H1 (cell line): ENCODE results near the gene CTDSP1. TPM values are rescaled to one million over a fixed set of nuclear protein-coding genes. Genes with fewer than 3 reads are reported as not detected.

ENCODE experiments used
- CTCF ChIA-PET: fragments of 300-600 bp; sonication (Branson Sonifier 250); formaldehyde crosslinking; loops from one replicate; lab custom pipeline; 2021; ENCODE audit not compliant: partially characterized antibody; lab: Charles Lee
- POLR2A ChIA-PET: fragments of 300-600 bp; sonication (Branson Sonifier 250); formaldehyde crosslinking; loops from one replicate; lab custom pipeline; 2021; ENCODE audit warnings: inconsistent platforms; ENCODE audit not compliant: partially characterized antibody; lab: Charles Lee
- DNase-seq, 2 experiments: peaks; one replicate each; pipeline versions ENCODE4 v3.0.0 to v3.0.0-alpha.2; 2010 to 2022; ENCODE audit warnings: low spot score in 2 of 2, low read depth in 1 of 2, mixed read lengths in 1 of 2
- FAIRE-seq: peaks from 2 replicates; lab custom pipeline; 2011; peaks lifted over from hg19 to GRCh38; lab: Jason Lieb, UNC
- H2AFZ ChIP-seq: 2 replicates; pipeline ENCODE4 v1.8.1; 2012; ENCODE audit warnings: low read length, inconsistent platforms
- H2AK5ac ChIP-seq: 2 replicates; pipeline ENCODE4 v1.6.1; 2013; ENCODE audit warnings: low read depth, low read length
- H2BK120ac ChIP-seq: replicated peaks from 2 replicates; pipeline ENCODE3; 2013; ENCODE audit warnings: low read depth, low read length, inconsistent platforms
- H2BK12ac ChIP-seq: 2 replicates; pipeline ENCODE4 v1.6.1; 2013; ENCODE audit warnings: low read depth, low read length
- H2BK15ac ChIP-seq: 2 replicates; pipeline ENCODE4 v1.6.1; 2013; ENCODE audit warnings: low read length
- H2BK20ac ChIP-seq: 2 replicates; pipeline ENCODE4 v1.6.1; 2013; ENCODE audit warnings: low read length
- H2BK5ac ChIP-seq: 2 replicates; pipeline ENCODE4 v1.6.1; 2013; ENCODE audit warnings: low read depth, low read length
- H3K14ac ChIP-seq: 2 replicates; pipeline ENCODE4 v1.6.1; 2013; ENCODE audit warnings: inconsistent platforms; ENCODE audit not compliant: insufficient read length
- H3K18ac ChIP-seq: 2 replicates; pipeline ENCODE4 v1.6.1; 2013; ENCODE audit warnings: low read length; ENCODE audit errors: extremely low read depth
- H3K23ac ChIP-seq: 2 replicates; pipeline ENCODE4 v1.6.1; 2013; ENCODE audit warnings: inconsistent platforms; ENCODE audit not compliant: insufficient read length
- H3K23me2 ChIP-seq: 2 replicates; pipeline ENCODE4 v1.6.1; 2013; ENCODE audit warnings: low read depth, low read length
- H3K27ac ChIP-seq: 2 replicates; pipeline ENCODE4 v1.6.1; 2011; ENCODE audit warnings: low read depth, low read length, inconsistent platforms
- H3K27me3 ChIP-seq, 4 experiments: replicated peaks in 1 of 4; 1 replicate in 1 of 4; 2 replicates in 3 of 4; pipeline versions ENCODE4 v1.6.1 to v1.8.1; 2011 to 2013; ENCODE audit warnings: low read length in 3 of 4, mild to moderate bottlenecking in 3 of 4, inconsistent platforms in 2 of 4, mixed read lengths in 2 of 4, moderate library complexity in 1 of 4; ENCODE audit not compliant: control insufficient read depth in 3 of 4, insufficient read depth in 3 of 4; ENCODE audit errors: extremely low read depth in 1 of 4
- H3K36me3 ChIP-seq, 4 experiments: 2 replicates each; pipeline versions ENCODE4 v1.6.1 to v1.8.1; 2011 to 2013; ENCODE audit warnings: mild to moderate bottlenecking in 4 of 4, low read length in 3 of 4, moderate library complexity in 2 of 4, control low read depth in 1 of 4, inconsistent platforms in 1 of 4; ENCODE audit not compliant: insufficient read depth in 4 of 4, control insufficient read depth in 2 of 4
- H3K4ac ChIP-seq: replicated peaks from 2 replicates; pipeline ENCODE3; 2013; ENCODE audit warnings: low read length, low read depth, mixed read lengths, inconsistent platforms; ENCODE audit not compliant: insufficient read length
- H3K4me1 ChIP-seq, 4 experiments: replicated peaks in 1 of 4; 1 replicate in 1 of 4; 2 replicates in 3 of 4; pipeline versions ENCODE4 v1.6.1 to v1.8.1; 2011 to 2013; ENCODE audit warnings: low read length in 3 of 4, inconsistent platforms in 2 of 4, mixed read lengths in 1 of 4; ENCODE audit not compliant: insufficient read depth in 4 of 4, control insufficient read depth in 3 of 4
- H3K4me2 ChIP-seq, 2 experiments: 2 replicates each; pipeline versions ENCODE4 v1.6.1 to v1.8.1; 2011 to 2013; ENCODE audit warnings: low read depth in 2 of 2, low read length in 2 of 2, control low read depth in 1 of 2, inconsistent platforms in 1 of 2, mild to moderate bottlenecking in 1 of 2; ENCODE audit not compliant: insufficient read depth in 1 of 2
- H3K4me3 ChIP-seq, 4 experiments: fragments of 200-600, 300-600 bp in 1 of 4; sonication (generic), shearing (Covaris generic), sonication (Bioruptor Twin) in 1 of 4; 2 replicates each; pipeline versions ENCODE4 v1.5.1 to v1.8.1; 2011 to 2016; ENCODE audit warnings: low read length in 4 of 4, low read depth in 3 of 4, control low read depth in 2 of 4, inconsistent platforms in 2 of 4, mild to moderate bottlenecking in 2 of 4, mixed read lengths in 1 of 4, moderate library complexity in 1 of 4; ENCODE audit not compliant: insufficient read depth in 2 of 4; ENCODE audit errors: extremely low read depth in 1 of 4
- H3K56ac ChIP-seq: replicated peaks from 2 replicates; pipeline ENCODE3; 2013; ENCODE audit warnings: low read depth, mild to moderate bottlenecking, mixed read lengths, low read length, inconsistent platforms; ENCODE audit not compliant: insufficient read length
- H3K79me1 ChIP-seq: 2 replicates; pipeline ENCODE4 v1.6.1; 2013; ENCODE audit warnings: low read depth, low read length, control low read depth
- H3K79me2 ChIP-seq, 2 experiments: 2 replicates each; pipeline versions ENCODE4 v1.6.1 to v1.8.1; 2012 to 2013; ENCODE audit warnings: low read length in 2 of 2, mild to moderate bottlenecking in 2 of 2, inconsistent platforms in 1 of 2; ENCODE audit not compliant: insufficient read depth in 2 of 2, control insufficient read depth in 1 of 2
- H3K9ac ChIP-seq, 4 experiments: replicated peaks in 1 of 4; 1 replicate in 1 of 4; 2 replicates in 3 of 4; pipeline versions ENCODE4 v1.6.1 to v1.8.1; 2011 to 2013; ENCODE audit warnings: low read depth in 3 of 4, low read length in 3 of 4, control low read depth in 2 of 4, mild to moderate bottlenecking in 2 of 4, moderate library complexity in 2 of 4, inconsistent platforms in 1 of 4; ENCODE audit errors: extremely low read depth in 1 of 4
- H3K9me3 ChIP-seq, 2 experiments: 2 replicates each; pipeline versions ENCODE4 v1.6.1 to v1.8.1; 2012 to 2013; ENCODE audit warnings: mild to moderate bottlenecking in 2 of 2, moderate library complexity in 2 of 2, control low read depth in 1 of 2, inconsistent platforms in 1 of 2, low read depth in 1 of 2, low read length in 1 of 2, mixed read lengths in 1 of 2; ENCODE audit not compliant: insufficient read depth in 2 of 2
- H4K20me1 ChIP-seq, 2 experiments: replicated peaks in 1 of 2; 2 replicates each; pipeline versions ENCODE3 to v1.8.1; 2011 to 2013; ENCODE audit warnings: inconsistent platforms in 2 of 2, low read length in 2 of 2, mild to moderate bottlenecking in 1 of 2; ENCODE audit not compliant: insufficient read depth in 2 of 2, control insufficient read depth in 1 of 2
- H4K5ac ChIP-seq: 2 replicates; pipeline ENCODE4 v1.6.1; 2013; ENCODE audit warnings: low read length, low read depth, mixed read lengths, inconsistent platforms; ENCODE audit not compliant: insufficient read length
- H4K8ac ChIP-seq: 2 replicates; pipeline ENCODE4 v1.8.0; 2013; ENCODE audit warnings: mild to moderate bottlenecking, moderate library complexity, low read length, inconsistent platforms; ENCODE audit not compliant: insufficient read depth; ENCODE audit errors: extremely low read depth
- H4K91ac ChIP-seq: replicated peaks from 2 replicates; pipeline ENCODE3; 2013; ENCODE audit warnings: low read length, mixed read lengths, inconsistent platforms; ENCODE audit not compliant: insufficient read length
- BCL11A ChIP-seq, 2 experiments: IDR thresholded peaks; one replicate each; pipeline ENCODE4 v1.6.1; 2011; ENCODE audit warnings: low read depth in 2 of 2, low read length in 2 of 2, mild to moderate bottlenecking in 2 of 2
- BRCA1 ChIP-seq: IDR thresholded peaks from 2 replicates; pipeline ENCODE4 v1.6.1; 2012; ENCODE audit warnings: low read depth, low read length, improper control_type of control experiment
- CBX5 ChIP-seq: fragments of 300-800, 300-1000 bp; sonication (generic); IDR thresholded peaks from 2 replicates; pipeline ENCODE4 v1.7.1; 2016; ENCODE audit warnings: antibody characterized with exemption, low read length, low read depth
- CHD2 ChIP-seq: IDR thresholded peaks from 2 replicates; pipeline ENCODE4 v1.6.1; 2012; ENCODE audit warnings: low read length, improper control_type of control experiment
- MAFK ChIP-seq: IDR thresholded peaks from 2 replicates; pipeline ENCODE4 v1.6.1; 2012; ENCODE audit warnings: low read depth, mild to moderate bottlenecking, improper control_type of control experiment, low read length
- MAX ChIP-seq: IDR thresholded peaks from 2 replicates; pipeline ENCODE4 v1.6.1; 2012; ENCODE audit warnings: inconsistent platforms
- POLR2AphosphoS5 ChIP-seq: IDR thresholded peaks from 2 replicates; pipeline ENCODE4 v1.6.1; 2011; ENCODE audit warnings: low read depth, low read length
- RNF2 ChIP-seq: fragments of 200-900, 300-1000 bp; sonication (generic); IDR thresholded peaks from 2 replicates; pipeline ENCODE4 v1.7.1; 2016; ENCODE audit warnings: borderline replicate concordance, low read depth, mild to moderate bottlenecking, antibody characterized with exemption, low read length; ENCODE audit not compliant: poor library complexity, severe bottlenecking; ENCODE audit errors: missing control alignments
- RXRA ChIP-seq: IDR thresholded peaks from 2 replicates; pipeline ENCODE4 v1.6.1; 2011; ENCODE audit warnings: low read depth, mild to moderate bottlenecking, low read length, moderate library complexity; ENCODE audit not compliant: insufficient read depth
- SUZ12 ChIP-seq: fragments of 200-600 bp; sonication (generic); IDR thresholded peaks from 2 replicates; pipeline ENCODE4 v1.6.1; 2012; ENCODE audit warnings: mild to moderate bottlenecking, inconsistent platforms, low read length, moderate library complexity, mixed read lengths
- TCF12 ChIP-seq: IDR thresholded peaks from 2 replicates; pipeline ENCODE4 v1.6.1; 2011; ENCODE audit warnings: low read depth, mild to moderate bottlenecking, low read length
- TEAD4 ChIP-seq: IDR thresholded peaks from 2 replicates; pipeline ENCODE4 v1.6.1; 2012; ENCODE audit warnings: low read depth, low read length, inconsistent platforms, mixed read lengths
- ZNF274 ChIP-seq: IDR thresholded peaks from 2 replicates; pipeline ENCODE4 v1.7.0; 2012; ENCODE audit warnings: low read length, borderline replicate concordance; ENCODE audit errors: extremely low read depth
- WGBS, 2 experiments: shearing (Covaris generic) in 1 of 2; methylation state at CpG; one replicate each; pipeline versions ENCODE4 v1.1.6 to v1.1.7; 2013 to 2015; ENCODE audit warnings: low lambda C conversion rate in 2 of 2, mixed read lengths in 2 of 2, inconsistent platforms in 1 of 2, low coverage in 1 of 2, missing lambda C conversion rate in 1 of 2; ENCODE audit not compliant: insufficient replicate concordance in 2 of 2, insufficient coverage in 1 of 2, insufficient read length in 1 of 2; ENCODE audit errors: extremely low coverage in 1 of 2, missing lambda C conversion rate in 1 of 2; 5-methylcytosine and 5-hydroxymethylcytosine counted together
- polyA plus RNA-seq, 7 experiments: library from polyadenylated mRNA; depleted of rRNA in 3 of 7; stranded (reverse) in 5 of 7; unstranded in 2 of 7; fragments of >200 nt in 5 of 7; fragments of 200-250 nt in 2 of 7; gene quantifications; 1 replicate in 5 of 7; 2 replicates in 1 of 7; 4 replicates in 1 of 7; pipeline versions ENCODE4 v1.2.1 to v1.2.3, GENCODE V29; 2011 to 2013; ENCODE audit warnings: missing spikeins in 2 of 7, mixed read lengths in 2 of 7
- total RNA-seq: library from RNA; stranded (reverse); fragmentation: NEBNext Ultra II Directional; extraction: Animal tissue kit (Norgen Biotek cat#: 25700); gene quantifications from 2 replicates; pipeline ENCODE4 v1.2.1, GENCODE V29; 2021
- TF ChIP-seq, protein P1 (sequence below): IDR thresholded peaks from 2 replicates; pipeline ENCODE4 v1.6.1; 2012; ENCODE audit warnings: inconsistent platforms

CTDSP1 gene
- total and polyA plus RNA-seq, 2 of the 8 experiments (the other 6 are each of a cell fraction or from before 2014, with no cell fraction given), result 20.3 to 35.2 TPM

DNA sequence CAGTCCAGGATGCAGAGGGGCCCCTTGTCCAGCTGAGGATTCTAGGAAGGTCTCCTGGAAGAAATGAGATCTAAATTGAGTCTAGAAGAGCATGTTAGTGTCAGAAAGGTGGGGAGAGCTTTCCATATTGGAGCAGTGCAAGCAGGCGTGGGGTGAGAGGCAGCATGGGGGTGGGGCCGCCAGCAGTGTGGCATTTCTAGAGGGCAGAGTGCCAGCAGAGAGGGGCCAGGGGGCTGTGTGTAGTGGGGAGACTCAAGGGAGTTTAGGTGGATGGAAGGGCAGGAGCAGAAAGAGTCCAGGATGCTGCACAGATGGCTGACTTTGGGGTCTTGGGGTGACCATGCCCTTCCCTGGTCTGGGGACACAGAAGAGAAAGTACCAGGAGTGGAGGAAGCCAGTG, 21.4 kb downstream of the CTDSP1 start:
- Histone ChIP-seq H2AK5ac (no peak overlapping the region), H3K36me3 (no peaks in the 10 kb centered on the region), H3K23me2 (no peaks in the 10 kb centered on the region), H3K4me3 (no peak overlapping the region), H3K18ac (no peak overlapping the region), H3K27me3 (no peaks in the 10 kb centered on the region), H3K14ac (no peak overlapping the region), H3K4me1 (peaks cover 0 to 10% (median 2%) of the 10 kb centered on the region in 4 experiments; a peak in 2 of 7 replicates), H2BK12ac (no peak overlapping the region), H3K4me2 (no peak overlapping the region), H2BK120ac (no peak overlapping the region), H3K79me1 (no peaks in the 10 kb centered on the region; the same call in 1 of the 2 replicates), H3K4ac (no peak overlapping the region), H4K91ac (no peak overlapping the region), H2BK15ac (no peak overlapping the region), H3K27ac (no peak overlapping the region), H3K56ac (no peak overlapping the region), H2BK5ac (no peak overlapping the region), H4K8ac (no peak overlapping the region), H4K20me1 (no peaks in the 10 kb centered on the region), H3K23ac (no peak overlapping the region), H3K9me3 (no peaks in the 10 kb centered on the region), H3K79me2 (no peaks in the 10 kb centered on the region), H4K5ac (no peak overlapping the region), H2BK20ac (no peak overlapping the region), H3K9ac (no peak overlapping the region), H2AFZ (no peak overlapping the region)
- DNase-seq (no peak), FAIRE-seq (no peak)
- CTCF ChIA-PET, result interaction anchor here (1.2 kb wide), 1 partner anchor 14 kb away, joined by 5 read pairs; no protein-coding TSS in a partner anchor
- POLR2A ChIA-PET, result interaction anchor here (0.9 to 1.0 kb wide), 2 partner anchors 10 to 20 kb away, joined by 3 to 6 read pairs; no protein-coding TSS in a partner anchor
- WGBS, 2 experiments, result 86% methylated on average over 2 of the region's 2 CpGs; no CpG with 5 or more reads in 1 of the 2 experiments
- TF ChIP-seq POLR2AphosphoS5 (no peak), BRCA1 (no peak), BCL11A (IDR thresholded peaks at IDR 0.05; ENCODE audit: low read depth in 2 of 2, low read length in 2 of 2) (no peak), CBX5 (no peak), SUZ12 (no peak), TCF12 (no peak), TEAD4 (no peak), MAX (no peak), ZNF274 (no peak), RNF2 (no peak), RXRA (no peak), MAFK (no peak), CHD2 (no peak)
- TF ChIP-seq, protein P1, sequence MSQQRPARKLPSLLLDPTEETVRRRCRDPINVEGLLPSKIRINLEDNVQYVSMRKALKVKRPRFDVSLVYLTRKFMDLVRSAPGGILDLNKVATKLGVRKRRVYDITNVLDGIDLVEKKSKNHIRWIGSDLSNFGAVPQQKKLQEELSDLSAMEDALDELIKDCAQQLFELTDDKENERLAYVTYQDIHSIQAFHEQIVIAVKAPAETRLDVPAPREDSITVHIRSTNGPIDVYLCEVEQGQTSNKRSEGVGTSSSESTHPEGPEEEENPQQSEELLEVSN, result no peak
